Glomerular endothelial cell (primary cell): ENCODE results near the gene MOGAT2. TPM values are rescaled to one million over a fixed set of nuclear protein-coding genes. Genes with fewer than 3 reads are reported as not detected.

Source experiments
- DNase-seq: peaks from one replicate; pipeline ENCODE4 v3.0.0-alpha.2; 2011; ENCODE audit warnings: low read depth, low spot score; ENCODE audit errors: extremely low read depth
- total RNA-seq: library from RNA; depleted of rRNA; stranded (reverse); fragments of >200 nt; gene quantifications from 2 replicates; pipeline ENCODE4 v1.2.3, GENCODE V29; 2015

MOGAT2 gene
- total RNA-seq, 1 donor from 2014 or later: not detected

DNA sequence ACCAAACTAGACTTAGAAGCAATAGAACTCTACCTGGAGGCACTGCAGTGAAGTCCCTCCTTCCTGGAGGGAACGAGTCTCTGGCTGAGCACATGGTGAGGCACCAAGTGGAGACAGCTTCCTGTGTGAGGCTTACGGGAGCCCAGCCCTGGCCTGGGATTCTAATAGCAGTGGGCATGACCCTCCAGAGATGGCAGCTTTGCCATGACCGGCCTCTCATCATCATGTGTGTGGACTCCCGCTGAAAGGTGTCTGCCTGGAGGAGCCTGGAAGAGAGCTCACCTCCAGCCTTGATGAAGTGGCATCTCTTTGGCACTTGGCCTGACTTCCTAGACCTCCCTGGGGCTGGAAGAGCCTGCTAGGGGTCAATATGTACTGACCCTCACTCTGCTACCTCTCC, 58.9 kb downstream of the MOGAT2 start:
- no peak for DNase-seq

DNA sequence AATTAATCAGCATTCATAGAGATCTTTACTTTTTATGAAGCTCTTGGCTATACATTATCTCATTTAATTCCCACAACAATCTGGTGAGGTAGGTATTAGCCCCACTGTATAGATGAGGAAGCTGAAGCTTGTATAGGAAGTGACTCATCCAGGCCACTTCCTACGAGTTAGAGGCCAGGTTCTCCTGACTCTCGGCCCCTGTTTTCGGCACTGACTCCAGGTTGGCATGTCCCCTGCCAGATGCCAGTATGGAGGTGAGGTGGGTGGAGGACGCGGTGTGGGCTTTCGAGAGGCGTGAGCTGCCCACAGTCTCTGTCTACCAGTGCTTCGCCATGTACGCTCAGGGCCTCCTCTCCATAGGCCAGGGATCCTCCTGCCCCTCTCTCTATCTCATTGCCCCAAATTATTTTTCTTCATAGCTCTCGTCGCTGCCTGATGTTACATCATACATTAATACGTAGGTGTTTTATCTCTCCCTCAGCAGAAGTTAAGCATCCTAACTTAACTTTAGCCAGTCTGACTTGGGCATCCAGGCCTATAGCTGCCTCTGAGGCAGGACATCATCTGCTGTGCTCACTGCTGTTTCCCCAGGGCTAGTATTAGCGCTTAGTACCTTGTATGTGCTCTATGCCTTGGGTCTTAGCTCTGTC, 59.9 kb downstream of the MOGAT2 start:
- no peak for DNase-seq

DNA sequence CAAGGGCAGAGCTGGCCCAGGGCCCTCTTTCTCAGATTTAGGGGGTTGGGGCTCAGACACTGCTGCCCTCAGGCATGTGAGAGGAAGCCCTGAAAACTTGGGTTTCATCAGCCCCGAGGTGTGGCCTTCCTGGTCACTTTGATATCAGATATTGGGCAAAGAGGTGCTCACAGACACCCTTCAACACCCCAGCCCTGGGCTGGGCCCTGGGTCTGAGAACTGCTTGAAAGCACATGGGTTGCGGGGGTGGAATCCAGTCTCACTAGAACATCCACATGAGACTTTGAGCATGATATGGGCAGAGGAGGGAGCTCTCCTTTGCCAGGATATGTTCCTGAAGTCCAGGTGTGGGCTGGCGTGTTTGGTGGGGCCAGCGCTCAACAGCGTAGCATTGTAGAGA, 61.3 kb downstream of the MOGAT2 start:
- no peak for DNase-seq

DNA sequence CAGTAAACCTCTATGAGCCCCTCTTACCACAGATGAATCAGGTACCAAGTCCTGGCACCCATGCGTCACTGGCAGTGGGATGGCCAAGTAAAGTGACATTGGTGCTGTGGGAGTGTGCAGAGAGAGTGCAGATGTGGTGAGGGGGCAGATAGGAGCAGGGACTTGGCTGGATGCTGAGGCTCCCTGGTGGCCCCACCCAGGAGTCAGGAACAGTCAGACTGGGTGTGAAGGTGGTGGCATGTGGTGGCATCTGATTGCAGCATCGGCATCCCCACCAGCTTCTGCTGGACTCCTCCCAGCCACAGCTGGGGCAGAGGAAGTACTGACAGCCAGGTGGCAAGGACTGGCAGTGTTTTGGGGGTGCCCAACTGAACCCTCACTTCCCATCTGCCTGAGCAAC, 62.3 kb downstream of the MOGAT2 start:
- DNase-seq: no peak

DNA sequence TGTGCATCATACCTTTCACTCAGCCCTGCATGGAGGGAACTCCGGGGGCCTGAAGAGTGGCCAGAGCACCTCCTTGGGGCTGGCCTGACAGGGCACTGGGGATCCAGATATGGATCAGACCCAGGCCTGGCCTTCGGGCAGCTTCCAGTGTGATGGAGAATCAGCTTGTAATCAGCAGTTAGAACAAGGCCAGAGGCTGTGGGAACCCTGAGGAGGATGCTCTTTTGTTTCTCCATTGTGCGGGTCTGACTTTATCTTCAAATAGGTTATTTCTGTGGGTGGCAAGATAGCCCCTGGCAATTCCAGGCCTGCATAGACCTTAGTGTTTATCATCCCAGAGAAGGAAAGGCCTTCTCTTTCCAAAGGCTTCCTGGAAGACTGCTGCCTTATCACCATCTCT, 63.2 kb downstream of the MOGAT2 start:
- no peak for DNase-seq

DNA sequence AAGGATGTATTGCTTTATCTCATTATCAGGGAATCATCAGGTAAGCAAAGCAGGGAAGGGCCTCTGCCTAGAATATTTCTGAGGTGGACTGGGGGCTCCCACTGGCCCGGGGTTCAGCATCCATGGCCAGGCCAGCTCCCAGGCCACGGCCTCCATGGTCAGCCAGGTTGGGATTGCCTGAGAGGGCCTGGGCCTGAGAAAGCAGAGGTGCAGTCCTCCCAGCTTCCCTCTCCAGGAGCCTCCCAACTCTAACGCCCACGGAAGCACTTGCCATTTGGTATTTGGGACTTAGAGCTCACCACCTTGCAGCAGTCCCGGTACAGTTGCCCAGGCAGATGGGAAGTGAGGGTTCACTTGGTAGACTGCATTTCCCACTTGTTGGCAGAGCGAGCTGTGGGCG, 63.7 kb downstream of the MOGAT2 start:
- no peak for DNase-seq

DNA sequence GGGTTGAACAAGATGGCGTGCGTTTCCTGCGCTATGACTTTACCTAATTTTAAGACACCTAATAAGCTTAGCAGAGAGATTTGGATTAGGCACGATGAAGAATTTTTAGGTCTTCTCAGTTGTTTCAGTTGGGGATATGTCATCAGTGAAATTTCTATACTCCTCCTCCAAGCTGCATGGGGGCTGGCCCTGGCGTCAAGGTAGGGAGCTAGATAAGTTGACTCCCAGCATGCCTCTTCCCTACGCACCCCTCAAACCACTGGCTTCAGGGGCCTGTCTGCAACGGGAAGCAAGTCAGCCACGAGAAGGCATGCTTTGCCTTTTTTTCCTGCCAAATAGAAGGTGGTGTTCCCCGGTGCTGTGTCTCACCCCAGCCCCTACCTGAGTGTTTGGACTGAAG, 64.2 kb downstream of the MOGAT2 start:
- no peak for DNase-seq

Other genes with a start within 250 kb of the MOGAT2 start
- 34.6 and 90.1 TPM in 2 replicates for gene GDPD5, start 191.9 kb upstream of the MOGAT2 start, total RNA-seq
- 875 and 921 TPM in 2 replicates for gene SERPINH1, start 155.6 kb upstream of the MOGAT2 start, total RNA-seq
- gene MAP6, start 48.8 kb upstream of the MOGAT2 start, total RNA-seq: 1.4 and 1.5 TPM in 2 replicates
- gene DGAT2, start 50.9 kb downstream of the MOGAT2 start, total RNA-seq: 0.88 and 3.0 TPM in 2 replicates
- gene UVRAG, start 97.4 kb downstream of the MOGAT2 start, total RNA-seq: 32.1 and 44.7 TPM in 2 replicates